ENCODE measurements around the gene EHF.

DNA sequence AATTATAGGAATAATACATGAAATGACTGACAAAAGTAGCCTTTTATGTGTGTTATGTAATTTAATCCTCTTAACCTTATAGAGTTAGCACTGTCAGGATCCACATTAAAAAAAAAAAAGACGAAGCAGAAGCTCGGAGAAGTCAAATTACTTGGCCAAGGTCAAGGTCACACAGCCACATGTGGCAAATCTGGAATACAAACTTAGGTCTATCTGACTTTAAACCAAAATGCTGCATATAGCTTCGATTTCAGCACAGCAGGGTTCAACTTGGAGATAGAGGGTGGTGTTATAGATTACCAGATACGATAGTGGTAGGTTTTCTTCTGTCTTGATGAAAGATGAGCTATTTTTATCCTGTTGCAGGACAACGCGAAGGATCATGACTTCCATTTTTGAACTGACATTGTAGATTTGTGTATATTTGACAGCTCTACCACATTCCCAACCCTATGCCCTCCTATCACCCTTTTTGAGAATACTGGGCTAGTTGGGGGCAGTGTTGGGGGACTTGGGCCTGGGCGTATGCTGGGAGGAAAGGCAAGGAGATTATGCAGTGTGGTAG lies 11.6 kb upstream of the EHF start:
- TF ChIP-seq, protein P1, sequence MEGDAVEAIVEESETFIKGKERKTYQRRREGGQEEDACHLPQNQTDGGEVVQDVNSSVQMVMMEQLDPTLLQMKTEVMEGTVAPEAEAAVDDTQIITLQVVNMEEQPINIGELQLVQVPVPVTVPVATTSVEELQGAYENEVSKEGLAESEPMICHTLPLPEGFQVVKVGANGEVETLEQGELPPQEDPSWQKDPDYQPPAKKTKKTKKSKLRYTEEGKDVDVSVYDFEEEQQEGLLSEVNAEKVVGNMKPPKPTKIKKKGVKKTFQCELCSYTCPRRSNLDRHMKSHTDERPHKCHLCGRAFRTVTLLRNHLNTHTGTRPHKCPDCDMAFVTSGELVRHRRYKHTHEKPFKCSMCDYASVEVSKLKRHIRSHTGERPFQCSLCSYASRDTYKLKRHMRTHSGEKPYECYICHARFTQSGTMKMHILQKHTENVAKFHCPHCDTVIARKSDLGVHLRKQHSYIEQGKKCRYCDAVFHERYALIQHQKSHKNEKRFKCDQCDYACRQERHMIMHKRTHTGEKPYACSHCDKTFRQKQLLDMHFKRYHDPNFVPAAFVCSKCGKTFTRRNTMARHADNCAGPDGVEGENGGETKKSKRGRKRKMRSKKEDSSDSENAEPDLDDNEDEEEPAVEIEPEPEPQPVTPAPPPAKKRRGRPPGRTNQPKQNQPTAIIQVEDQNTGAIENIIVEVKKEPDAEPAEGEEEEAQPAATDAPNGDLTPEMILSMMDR (IDR thresholded peaks at IDR 0.05) = no peak
- TF ChIP-seq, protein P2, sequence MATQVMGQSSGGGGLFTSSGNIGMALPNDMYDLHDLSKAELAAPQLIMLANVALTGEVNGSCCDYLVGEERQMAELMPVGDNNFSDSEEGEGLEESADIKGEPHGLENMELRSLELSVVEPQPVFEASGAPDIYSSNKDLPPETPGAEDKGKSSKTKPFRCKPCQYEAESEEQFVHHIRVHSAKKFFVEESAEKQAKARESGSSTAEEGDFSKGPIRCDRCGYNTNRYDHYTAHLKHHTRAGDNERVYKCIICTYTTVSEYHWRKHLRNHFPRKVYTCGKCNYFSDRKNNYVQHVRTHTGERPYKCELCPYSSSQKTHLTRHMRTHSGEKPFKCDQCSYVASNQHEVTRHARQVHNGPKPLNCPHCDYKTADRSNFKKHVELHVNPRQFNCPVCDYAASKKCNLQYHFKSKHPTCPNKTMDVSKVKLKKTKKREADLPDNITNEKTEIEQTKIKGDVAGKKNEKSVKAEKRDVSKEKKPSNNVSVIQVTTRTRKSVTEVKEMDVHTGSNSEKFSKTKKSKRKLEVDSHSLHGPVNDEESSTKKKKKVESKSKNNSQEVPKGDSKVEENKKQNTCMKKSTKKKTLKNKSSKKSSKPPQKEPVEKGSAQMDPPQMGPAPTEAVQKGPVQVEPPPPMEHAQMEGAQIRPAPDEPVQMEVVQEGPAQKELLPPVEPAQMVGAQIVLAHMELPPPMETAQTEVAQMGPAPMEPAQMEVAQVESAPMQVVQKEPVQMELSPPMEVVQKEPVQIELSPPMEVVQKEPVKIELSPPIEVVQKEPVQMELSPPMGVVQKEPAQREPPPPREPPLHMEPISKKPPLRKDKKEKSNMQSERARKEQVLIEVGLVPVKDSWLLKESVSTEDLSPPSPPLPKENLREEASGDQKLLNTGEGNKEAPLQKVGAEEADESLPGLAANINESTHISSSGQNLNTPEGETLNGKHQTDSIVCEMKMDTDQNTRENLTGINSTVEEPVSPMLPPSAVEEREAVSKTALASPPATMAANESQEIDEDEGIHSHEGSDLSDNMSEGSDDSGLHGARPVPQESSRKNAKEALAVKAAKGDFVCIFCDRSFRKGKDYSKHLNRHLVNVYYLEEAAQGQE (IDR thresholded peaks at IDR 0.05; ENCODE audit: insufficient read depth in 1 of 2, low read depth in 2 of 2, low read length in 1 of 2) = no peak
- TF ChIP-seq POLR2AphosphoS5 (IDR thresholded peaks at IDR 0.05; ENCODE audit: low read depth, low read length) (no peak), SIN3A (IDR thresholded peaks at IDR 0.05; ENCODE audit: borderline replicate concordance, insufficient read depth, low read depth, low read length) (no peak), TCF7L2 (IDR thresholded peaks at IDR 0.05; ENCODE audit: low read depth, low read length) (no peak)
